A673 (cell line): Measurements from ENCODE around the gene PLEKHA6.

Source experiments
- CTCF ChIP-seq: fragments of 300-800, 200-600 bp; sonication (generic); conservative IDR thresholded peaks from 2 replicates; pipeline ENCODE4 v1.5.1; 2017; ENCODE audit warnings: low read depth, mild to moderate bottlenecking, antibody characterized with exemption, low read length, moderate library complexity, mixed read lengths
- EZH2 ChIP-seq: fragments of 200-600 bp; sonication (generic); IDR thresholded peaks from 2 replicates; pipeline ENCODE4 v1.6.1; 2017; ENCODE audit warnings: borderline replicate concordance, low read depth, mild to moderate bottlenecking, mixed read lengths, antibody characterized with exemption, low read length; ENCODE audit not compliant: poor library complexity, severe bottlenecking

GRCh38 chr1:204218552-204218951 is 141.2 kb downstream of the PLEKHA6 start:
- TF ChIP-seq CTCF (no peak), EZH2 (no peak)
